Right lobe of liver (tissue), 6 donors: ENCODE measurements around the gene MT1H. TPM values are rescaled to one million over a fixed set of nuclear protein-coding genes. Genes with fewer than 3 reads are reported as not detected.

Experiments
- ATAC-seq, 4 donors: fragments of 200-7000 bp; cut with Tn5 transposase; one replicate each; pipeline ENCODE4 v1.9.1; 2020; ENCODE audit warnings: mild to moderate bottlenecking in 4 of 4, moderate library complexity in 4 of 4
- DNase-seq, 3 donors: peaks; one replicate each; pipeline ENCODE4 v3.0.0-alpha.2; 2020
- H3K27ac ChIP-seq, 3 donors: fragments of 200-600 bp; one replicate each; pipeline ENCODE4 v1.8.0; 2022
- H3K27me3 ChIP-seq, 2 donors: fragments of 200-600 bp; one replicate each; pipeline ENCODE4 v1.8.0; 2022
- H3K36me3 ChIP-seq, 4 donors: fragments of 200-600 bp; sonication (generic) in 1 of 4; one replicate each; pipeline versions ENCODE4 v1.5.1 to v1.8.0; 2017 to 2022; ENCODE audit warnings: control low read depth in 1 of 4
- H3K4me1 ChIP-seq, 4 donors: fragments of 200-600 bp; sonication (generic) in 1 of 4; one replicate each; pipeline versions ENCODE4 v1.5.1 to v1.8.0; 2017 to 2022; ENCODE audit warnings: control low read depth in 1 of 4
- H3K4me3 ChIP-seq, 3 donors: fragments of 200-600 bp; one replicate each; pipeline ENCODE4 v1.8.0; 2022
- H3K9me3 ChIP-seq, 4 donors: fragments of 200-600 bp; sonication (generic) in 1 of 4; one replicate each; pipeline versions ENCODE4 v1.5.1 to v1.8.0; 2017 to 2022; ENCODE audit warnings: control low read depth in 1 of 4
- POLR2A ChIP-seq: fragments of 450-650 bp; IDR thresholded peaks from one replicate; pipeline ENCODE4 v1.6.1; 2017; ENCODE audit warnings: antibody characterized with exemption, mild to moderate bottlenecking
- WGBS: methylation state at CpG from one replicate; pipeline ENCODE4 v1.1.6; 2018; ENCODE audit warnings: low coverage, low lambda C conversion rate; ENCODE audit not compliant: insufficient coverage; ENCODE audit errors: missing lambda C conversion rate; 5-methylcytosine and 5-hydroxymethylcytosine counted together
- intact Hi-C, 2 donors: fragments of 100-400 bp; cut with DNase I; formaldehyde crosslinking; loops; one replicate each; pipeline versions ENCODE4 v1.11.2 to v1.14.1; 2022
- total RNA-seq, 6 experiments: library from RNA; depleted of rRNA in 2 of 6; stranded (reverse); fragments of >200 nt in 2 of 6; fragmentation: NEBNext Ultra II Directional in 3 of 6; extraction: Animal tissue kit (Norgen Biotek cat#: 25700) in 3 of 6; gene quantifications; one replicate each; pipeline versions ENCODE4 v1.1.0 to v1.2.4, GENCODE V29; 2016 to 2023
- TF ChIP-seq, protein P1 (sequence below), 4 donors: fragments of 200-600 bp in 3 of 4; fragments of 450-650 bp in 1 of 4; IDR thresholded peaks; one replicate each; pipeline versions ENCODE4 v1.5.1 to v1.8.0; 2016 to 2022; ENCODE audit warnings: antibody characterized with exemption in 4 of 4, mild to moderate bottlenecking in 2 of 4
- donor health status: DM: no; HTN: yes; CAD: no.
- donor health status: DM: no; HTN: no; CAD: no.
- donor health status: DM: no; HTN: no; CAD: no.
- donor health status: DM: no; HTN: yes; CAD: no.
- donor health status: DM: no; HTN: yes; CAD: no.

Gene MT1H
- total RNA-seq, 6 experiments from 2014 or later = 0.74 to 1,258 (median 358) TPM; not detected in 1

DNA sequence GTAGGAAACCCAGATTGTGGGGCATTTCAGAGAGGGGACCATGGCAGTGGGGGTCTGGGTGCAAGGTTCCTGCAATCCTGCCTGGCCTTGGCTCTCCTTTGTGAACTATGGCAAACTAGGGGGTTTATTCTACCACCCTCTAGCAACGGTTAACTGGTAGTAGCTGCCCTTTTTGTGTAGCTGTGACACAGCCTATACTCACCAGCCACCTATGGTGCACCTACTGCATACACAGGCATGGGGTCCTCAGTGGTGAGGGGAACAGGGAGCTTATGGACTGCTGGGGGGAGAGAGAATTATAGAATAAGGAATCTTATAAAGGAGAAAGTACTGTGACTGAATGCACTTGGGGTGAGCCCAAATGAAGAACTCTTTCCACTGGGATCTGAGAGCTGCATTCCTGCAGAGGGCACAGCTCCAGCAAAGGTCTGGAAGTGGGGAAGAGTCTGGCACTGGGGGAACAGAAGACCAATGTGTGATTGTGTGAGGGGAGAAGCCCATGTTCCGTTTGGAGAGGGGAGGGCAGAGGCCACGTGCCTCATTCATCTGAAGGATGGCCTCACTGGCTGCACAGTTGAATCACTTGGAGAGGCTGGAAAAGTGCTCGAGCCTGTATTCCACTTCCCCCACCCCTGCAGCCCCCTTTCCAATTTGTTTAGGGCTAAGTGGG lies 14.8 kb downstream of the MT1H start:
- intact Hi-C loops = no loop called here
- Histone ChIP-seq H3K4me1 (peaks cover 0 to 21% (median 5%) of the 10 kb centered on the region in 4 donors), H3K9me3 (no peaks in the 10 kb centered on the region), H3K36me3 (peaks cover 0 to 5% (median 0%) of the 10 kb centered on the region in 4 donors), H3K27ac (peak overlapping the region; percentile 47 to 83 (median 76)), H3K4me3 (peak overlapping the region in 2 of 3 donors; percentile 71 to 82), H3K27me3 (no peaks in the 10 kb centered on the region)
- peak; percentile 16 to 45 (median 28) for ATAC-seq
- TF ChIP-seq, protein P1, sequence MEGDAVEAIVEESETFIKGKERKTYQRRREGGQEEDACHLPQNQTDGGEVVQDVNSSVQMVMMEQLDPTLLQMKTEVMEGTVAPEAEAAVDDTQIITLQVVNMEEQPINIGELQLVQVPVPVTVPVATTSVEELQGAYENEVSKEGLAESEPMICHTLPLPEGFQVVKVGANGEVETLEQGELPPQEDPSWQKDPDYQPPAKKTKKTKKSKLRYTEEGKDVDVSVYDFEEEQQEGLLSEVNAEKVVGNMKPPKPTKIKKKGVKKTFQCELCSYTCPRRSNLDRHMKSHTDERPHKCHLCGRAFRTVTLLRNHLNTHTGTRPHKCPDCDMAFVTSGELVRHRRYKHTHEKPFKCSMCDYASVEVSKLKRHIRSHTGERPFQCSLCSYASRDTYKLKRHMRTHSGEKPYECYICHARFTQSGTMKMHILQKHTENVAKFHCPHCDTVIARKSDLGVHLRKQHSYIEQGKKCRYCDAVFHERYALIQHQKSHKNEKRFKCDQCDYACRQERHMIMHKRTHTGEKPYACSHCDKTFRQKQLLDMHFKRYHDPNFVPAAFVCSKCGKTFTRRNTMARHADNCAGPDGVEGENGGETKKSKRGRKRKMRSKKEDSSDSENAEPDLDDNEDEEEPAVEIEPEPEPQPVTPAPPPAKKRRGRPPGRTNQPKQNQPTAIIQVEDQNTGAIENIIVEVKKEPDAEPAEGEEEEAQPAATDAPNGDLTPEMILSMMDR (IDR thresholded peaks at IDR 0.05) = no peak
- peak; percentile 81 for TF ChIP-seq POLR2A
- WGBS = 44% methylated on average over 3 of the region's 4 CpGs
- peak; percentile 42 to 82 (median 74) for DNase-seq

- Histone ChIP-seq H3K4me3 (peak overlapping the region in 2 of 3 donors; percentile 71 to 82), H3K4me1 (peaks cover 0 to 16% (median 5%) of the 10 kb centered on the region in 4 donors), H3K27me3 (no peaks in the 10 kb centered on the region), H3K27ac (peak overlapping the region; percentile 47 to 83 (median 76)), H3K36me3 (peaks cover 0 to 5% (median 0%) of the 10 kb centered on the region in 4 donors), H3K9me3 (no peaks in the 10 kb centered on the region)
- ATAC-seq (peak; percentile 10 to 48 (median 34)), DNase-seq (peak in 2 of 3 donors; percentile 69 to 84)
- intact Hi-C loops = no loop called here
- WGBS = 40% methylated on average over 4 of the region's 4 CpGs
- TF ChIP-seq POLR2A = peak; percentile 53
- TF ChIP-seq, protein P1 (IDR thresholded peaks at IDR 0.05) = no peak
These were observed 15.4 kb downstream of the MT1H start for GRCh38 chr16:56684926-56685590.

DNA sequence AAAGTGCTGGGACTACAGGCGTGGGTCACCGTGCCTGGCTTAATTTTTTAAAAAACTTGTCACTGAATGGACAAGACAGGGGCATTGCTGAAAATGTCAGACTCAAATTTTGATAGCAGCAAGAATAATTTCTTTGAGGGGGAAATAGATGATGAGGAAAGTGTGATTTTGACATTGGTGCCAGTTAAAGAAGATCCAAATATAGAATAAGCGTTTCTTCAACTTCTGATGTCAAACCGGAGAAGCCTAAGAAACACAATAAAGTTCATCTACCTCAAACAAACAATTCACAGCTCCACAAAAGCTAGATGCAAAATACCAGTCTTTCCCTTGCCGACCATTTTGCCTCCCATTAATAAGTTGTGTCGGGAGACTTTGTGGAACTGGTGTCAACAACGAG lies 17.1 kb downstream of the MT1H start:
- peaks cover 0 to under 1% (median 0%) of the 10 kb centered on the region in 4 donors for H3K4me1 ChIP-seq
- H3K27ac ChIP-seq = no peak overlapping the region
- H3K4me3 ChIP-seq = no peak overlapping the region
- WGBS = 84% methylated on average over 7 of the region's 7 CpGs
- TF ChIP-seq POLR2A = peak; percentile 45
- TF ChIP-seq, protein P1 (IDR thresholded peaks at IDR 0.05) = no peak
- H3K9me3 ChIP-seq = no peaks in the 10 kb centered on the region
- no peaks in the 10 kb centered on the region for H3K27me3 ChIP-seq
- H3K36me3 ChIP-seq = peaks cover 0 to 5% (median 0%) of the 10 kb centered on the region in 4 donors
- intact Hi-C loops = no loop called here
- ATAC-seq (no peak), DNase-seq (no peak)

DNA sequence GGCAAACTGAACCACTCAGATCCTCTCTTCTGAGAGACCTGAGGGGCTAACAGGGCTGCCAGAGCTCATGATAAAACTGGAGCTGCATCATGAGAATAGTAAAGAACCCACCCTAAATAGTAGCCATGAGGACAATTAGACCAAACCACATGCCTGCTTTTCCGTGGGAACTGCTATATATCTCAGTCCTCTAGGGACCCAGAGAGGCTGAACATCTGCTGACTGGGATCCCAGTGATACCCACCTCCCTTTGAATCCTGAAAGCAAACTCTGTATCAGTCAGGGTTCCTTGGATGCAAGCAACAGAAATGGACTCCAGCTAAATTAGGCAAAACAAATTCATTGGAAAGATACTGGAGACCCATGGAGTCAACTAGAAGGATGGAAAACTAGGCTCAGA lies 19.1 kb downstream of the MT1H start:
- DNase-seq (no peak), ATAC-seq (no peak)
- intact Hi-C loops = no loop called here
- TF ChIP-seq, protein P1 (IDR thresholded peaks at IDR 0.05) = no peak
- TF ChIP-seq POLR2A = no peak
- H3K27ac ChIP-seq = no peak overlapping the region
- no peaks in the 10 kb centered on the region for H3K4me1 ChIP-seq
- H3K9me3 ChIP-seq = no peaks in the 10 kb centered on the region
- H3K36me3 ChIP-seq = no peaks in the 10 kb centered on the region
- H3K27me3 ChIP-seq = no peaks in the 10 kb centered on the region
- H3K4me3 ChIP-seq = no peak overlapping the region
- no CpG with 5 or more reads among the region's 1 CpG for WGBS
